A204.1 (cell line): ENCODE results near the gene BASP1.
"Not testable (repeated sequence)": the region's sequence is repeated elsewhere in the genome, so short reads cannot be mapped to it uniquely, and the experiment has no call there.

Experiments
- FAIRE-seq: peaks from 2 replicates; lab custom pipeline; 2012; peaks lifted over from hg19 to GRCh38; lab: Jason Lieb, UNC

Gene BASP1

DNA sequence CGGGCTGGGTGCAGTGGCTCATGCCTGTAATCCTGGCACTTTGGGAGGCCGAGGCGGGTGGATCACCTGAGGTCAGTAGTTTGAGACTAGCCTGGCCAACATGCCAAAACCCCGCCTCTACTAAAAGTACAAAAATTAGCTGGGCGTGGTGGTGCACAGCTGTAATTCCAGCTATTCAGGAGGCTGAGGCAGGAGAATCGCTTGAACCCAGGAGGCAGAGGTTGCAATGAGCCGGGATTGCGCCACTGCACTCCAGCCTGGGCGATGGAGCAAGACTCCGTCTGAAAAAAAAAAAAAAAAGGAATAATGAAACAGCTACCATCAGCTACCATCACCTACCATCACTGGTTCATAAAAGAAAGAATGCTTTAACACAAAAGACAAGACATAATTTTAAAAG, 25.9 kb upstream of the BASP1 start:
- FAIRE-seq: not testable (repeated sequence)

GRCh38 chr5:17192191-17192590, 25.2 kb upstream of the BASP1 start:
- FAIRE-seq: no peak

GRCh38 chr5:17196024-17196423, 21.4 kb upstream of the BASP1 start:
- no peak for FAIRE-seq

- FAIRE-seq: no peak
Observed at GRCh38 chr5:17196697-17197096, 20.7 kb upstream of the BASP1 start.

DNA sequence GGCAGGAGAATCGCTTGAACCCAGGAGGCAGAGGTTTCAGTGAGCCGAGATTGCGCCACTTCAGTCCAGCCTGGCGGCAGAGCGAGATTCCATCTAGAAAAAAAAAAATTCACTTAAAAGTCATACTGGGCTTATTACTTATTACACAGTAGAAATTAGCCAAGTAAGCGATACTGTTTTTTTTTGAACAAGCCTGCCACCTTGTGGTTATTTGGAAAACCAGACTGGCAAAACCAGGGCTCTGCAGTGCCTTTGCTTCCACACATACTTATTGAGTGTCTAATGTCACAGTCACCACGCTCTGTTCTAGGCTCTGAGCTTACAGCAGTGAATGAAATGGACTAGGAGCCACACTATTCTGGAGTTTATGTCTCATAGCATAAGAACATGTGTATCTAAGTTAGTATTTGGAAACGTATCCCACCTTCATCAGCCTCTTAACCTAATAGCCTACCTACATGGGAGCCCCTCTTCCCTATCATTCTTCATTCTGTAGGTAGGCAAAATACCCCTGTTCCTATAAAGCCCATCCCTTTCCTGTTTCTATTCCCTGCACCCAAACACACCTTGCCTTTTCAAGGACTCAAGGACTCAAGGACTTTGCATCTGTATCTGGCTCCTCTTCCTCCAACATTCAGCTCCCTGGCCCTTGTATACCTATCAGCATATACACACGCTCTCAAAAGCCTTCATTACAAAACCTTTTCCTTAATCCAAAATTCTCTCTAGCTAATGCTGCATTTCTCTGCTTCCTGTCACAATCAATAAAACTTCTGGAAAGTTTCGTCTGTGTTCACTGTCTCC, 13.9 kb upstream of the BASP1 start:
- FAIRE-seq: peak; percentile 69

DNA sequence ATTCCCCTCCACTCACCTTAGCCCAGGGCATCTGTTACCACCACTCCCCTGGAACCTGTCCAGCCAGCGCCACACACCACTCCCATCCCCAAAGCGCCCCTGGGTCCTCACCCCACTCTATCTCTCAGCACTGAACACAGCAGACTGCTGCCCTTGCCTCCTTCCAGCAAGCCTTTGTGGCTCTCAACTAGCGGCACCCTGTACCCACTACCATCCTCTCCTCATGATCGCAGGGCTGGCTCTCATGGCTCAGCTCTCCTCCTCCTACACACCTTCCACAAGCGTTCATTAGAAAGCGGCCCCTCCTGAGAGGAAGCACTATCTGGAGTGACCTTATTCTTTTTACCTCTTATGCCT, 13.3 kb upstream of the BASP1 start:
- FAIRE-seq: no peak

GRCh38 chr5:17206021-17206420, 11.4 kb upstream of the BASP1 start:
- no peak for FAIRE-seq

- FAIRE-seq: no peak
Observed at GRCh38 chr5:17212191-17212590, 5.2 kb upstream of the BASP1 start.

GRCh38 chr5:17212996-17213395, 4.4 kb upstream of the BASP1 start:
- FAIRE-seq: no peak

DNA sequence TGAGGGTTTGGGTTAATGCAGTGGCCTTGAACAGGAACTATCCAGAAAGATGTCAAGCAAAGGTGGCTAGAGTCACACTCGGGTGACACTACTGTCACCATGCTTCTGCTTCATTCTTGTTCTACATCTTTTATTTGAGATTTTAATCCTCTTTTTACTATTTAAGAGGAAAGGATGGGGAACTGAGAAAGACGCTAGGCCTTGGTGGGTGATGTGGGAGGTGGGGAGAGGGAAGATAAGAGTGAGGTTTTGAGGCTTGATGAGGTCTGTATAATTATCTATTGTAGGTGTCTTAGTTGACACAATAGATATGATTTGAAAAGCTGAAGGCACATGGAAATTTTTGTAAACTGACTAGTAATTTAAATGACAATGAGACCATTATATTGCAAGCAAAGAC, 3.5 kb upstream of the BASP1 start:
- no peak for FAIRE-seq

- no peak for FAIRE-seq
Observed at GRCh38 chr5:17214893-17215292, 2.5 kb upstream of the BASP1 start.

DNA sequence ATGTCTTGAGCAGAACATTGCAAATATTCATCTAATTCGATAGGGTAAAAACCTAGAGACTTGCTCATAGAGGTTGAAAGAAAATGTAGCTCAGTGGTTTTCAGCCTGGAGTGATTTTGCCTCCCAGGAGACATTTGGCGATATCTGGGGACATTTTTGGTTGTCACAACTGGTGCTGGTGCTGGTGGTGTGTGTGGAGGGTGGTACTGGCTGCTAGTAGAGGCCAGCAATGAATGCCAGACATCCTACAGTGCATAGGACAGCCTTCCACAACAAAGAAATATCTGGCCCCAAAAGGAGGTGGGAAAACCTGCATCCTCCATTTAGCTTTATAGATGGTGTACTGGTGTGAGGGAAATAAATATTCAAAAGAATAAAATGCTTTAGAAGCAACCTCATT, 2.1 kb upstream of the BASP1 start:
- FAIRE-seq: no peak

DNA sequence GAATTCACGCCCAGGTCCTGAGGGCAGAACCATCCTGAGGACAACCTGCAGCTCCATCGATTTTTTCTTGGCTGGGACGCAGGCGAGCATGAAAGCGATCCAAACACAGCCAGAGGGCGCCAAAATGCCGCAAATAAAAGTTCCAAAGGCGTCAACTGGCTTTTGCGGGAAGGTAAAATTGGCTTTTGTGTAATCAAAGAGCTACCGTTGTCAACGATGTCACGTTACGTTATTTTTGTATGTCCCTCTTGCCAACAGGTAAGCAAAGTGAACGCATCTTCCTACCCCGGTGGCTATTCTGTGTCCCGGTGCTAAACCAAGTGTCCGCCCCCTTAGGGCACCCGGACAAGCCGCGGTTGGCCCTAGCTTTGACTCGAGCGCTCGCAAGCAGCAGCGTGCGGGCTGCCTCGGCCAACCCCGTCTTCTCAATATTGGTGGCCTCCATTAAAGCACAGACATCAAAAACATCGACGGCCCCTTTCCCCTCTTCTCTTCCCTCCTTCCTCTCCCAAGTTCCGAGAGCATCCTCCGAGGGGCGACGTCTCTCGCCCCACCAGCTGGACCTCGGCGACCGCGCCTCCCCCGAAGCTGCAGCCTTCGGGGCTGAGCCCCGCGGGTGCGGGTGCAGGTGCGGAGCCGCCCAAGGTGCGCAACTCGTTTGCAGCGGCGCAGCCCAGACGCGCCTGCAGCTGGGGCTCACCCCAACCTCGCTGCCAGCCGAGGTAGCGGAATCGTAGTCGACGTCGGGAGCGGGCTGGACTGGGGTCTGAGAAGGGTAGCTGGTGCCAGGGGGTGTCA, 1.1 kb upstream of the BASP1 start:
- FAIRE-seq: no peak

DNA sequence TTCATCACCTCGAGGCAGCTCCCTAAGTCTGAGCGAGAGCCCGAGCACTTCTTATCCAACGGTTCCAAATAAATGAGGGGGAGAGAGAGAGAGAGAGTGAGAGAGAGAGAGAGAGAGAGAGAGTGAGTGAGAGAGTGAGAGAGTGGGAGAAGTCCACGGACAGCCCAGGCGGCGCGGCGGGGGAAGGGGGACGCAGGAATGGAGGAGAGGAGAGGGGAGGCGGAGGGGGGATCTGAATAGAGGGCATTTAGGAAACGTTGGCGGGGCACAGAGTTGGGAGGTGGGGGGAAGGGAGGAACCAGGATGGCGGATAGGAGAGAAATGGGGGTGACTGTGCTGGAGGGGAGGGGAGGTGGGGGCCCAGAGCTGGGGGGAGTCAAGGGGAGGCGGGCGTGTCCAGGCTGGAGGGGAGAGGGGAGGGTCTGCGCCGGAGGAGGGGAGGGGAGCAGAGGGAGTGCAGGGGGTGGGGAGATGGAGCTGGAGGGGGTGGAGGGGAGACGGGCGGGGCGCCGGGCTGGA, 398 bp upstream of the BASP1 start:
- FAIRE-seq: no peak

GRCh38 chr5:17218353-17219005, 1.0 kb downstream of the BASP1 start:
- FAIRE-seq: no peak

DNA sequence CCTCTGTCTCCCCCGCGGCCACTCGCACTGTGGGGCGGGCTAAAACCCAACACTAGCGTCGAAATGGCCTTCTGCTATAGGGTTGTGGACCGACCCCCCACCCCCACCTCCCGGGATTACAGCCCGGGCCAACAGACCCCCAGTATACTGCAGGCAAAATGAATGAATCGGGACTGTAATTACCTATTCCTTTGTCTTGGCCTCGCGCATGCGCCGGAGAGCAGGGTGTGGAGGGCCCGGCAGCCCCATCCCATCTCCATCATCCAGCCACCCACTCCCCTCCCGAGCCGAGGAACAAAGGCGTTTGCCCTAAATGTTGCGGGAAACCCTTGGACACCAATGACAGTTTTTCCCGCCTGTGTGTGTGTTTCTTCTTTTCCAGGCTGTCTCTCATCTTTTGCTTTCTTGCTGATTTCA, 1.6 kb downstream of the BASP1 start:
- FAIRE-seq: no peak

GRCh38 chr5:17219469-17219868, 2.0 kb downstream of the BASP1 start:
- no peak for FAIRE-seq

DNA sequence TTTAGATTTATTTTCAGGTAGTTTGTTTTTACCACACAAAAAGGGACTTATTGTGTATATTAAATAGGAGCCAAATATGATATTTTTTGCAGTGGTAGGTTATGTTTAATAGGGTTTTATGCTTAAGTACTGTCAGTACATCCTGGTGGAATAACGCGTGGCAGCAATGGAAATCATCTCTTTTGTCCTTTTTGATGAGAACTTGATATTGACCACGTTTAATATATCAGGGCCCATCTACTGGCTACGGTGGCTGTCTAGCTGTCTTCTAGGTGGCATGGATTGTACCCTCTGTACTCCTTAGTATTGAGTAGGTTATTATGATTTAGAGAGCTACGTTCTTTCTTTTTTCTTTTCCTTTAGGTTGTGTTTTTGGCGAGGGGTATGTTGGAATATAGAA, 2.6 kb downstream of the BASP1 start:
- FAIRE-seq: no peak

DNA sequence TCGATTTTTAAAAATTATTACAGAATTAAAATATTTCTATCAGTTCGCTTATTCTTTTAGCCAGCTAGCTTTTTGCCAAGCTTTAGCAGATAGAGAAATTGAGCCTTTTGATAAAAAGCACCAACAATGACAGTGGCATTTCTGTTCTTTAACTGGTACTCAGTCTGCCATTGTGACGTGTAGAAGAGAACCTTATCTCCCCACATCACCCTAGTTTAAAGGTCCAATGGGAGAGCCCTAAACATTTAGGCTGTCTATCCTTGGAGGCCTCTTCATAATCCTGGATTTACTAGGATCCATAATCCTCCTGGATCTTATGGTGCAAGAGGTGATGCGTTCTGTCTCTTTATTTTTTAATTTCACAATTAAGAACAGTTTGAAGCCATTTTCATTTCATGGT, 3.0 kb downstream of the BASP1 start:
- no peak for FAIRE-seq

- FAIRE-seq: no peak
Observed at GRCh38 chr5:17221843-17222636, 4.6 kb downstream of the BASP1 start.

- FAIRE-seq: no peak
Observed at GRCh38 chr5:17222664-17223063, 5.2 kb downstream of the BASP1 start.
